Astrocyte of the cerebellum (primary cell): ENCODE results near the gene ZNF236.

Experiments used
- DNase-seq: peaks from one replicate; pipeline ENCODE4 v3.0.0-alpha.2; 2011; ENCODE audit warnings: low read depth
- H3K4me3 ChIP-seq: 2 replicates; pipeline ENCODE4 v1.5.1; 2011; ENCODE audit warnings: mild to moderate bottlenecking, low read depth, low read length, moderate library complexity
- in situ Hi-C: cut with HindIII; loops from 2 replicates; pipeline ENCODE4 v1.10.0; 2017; ENCODE audit warnings: low sequenced_read_pairs
- TF ChIP-seq, protein P1 (sequence below): IDR thresholded peaks from 2 replicates; pipeline ENCODE4 v1.5.1; 2012; ENCODE audit warnings: low read length, low read depth, moderate library complexity, mild to moderate bottlenecking; ENCODE audit errors: missing control alignments

The ZNF236 gene

DNA sequence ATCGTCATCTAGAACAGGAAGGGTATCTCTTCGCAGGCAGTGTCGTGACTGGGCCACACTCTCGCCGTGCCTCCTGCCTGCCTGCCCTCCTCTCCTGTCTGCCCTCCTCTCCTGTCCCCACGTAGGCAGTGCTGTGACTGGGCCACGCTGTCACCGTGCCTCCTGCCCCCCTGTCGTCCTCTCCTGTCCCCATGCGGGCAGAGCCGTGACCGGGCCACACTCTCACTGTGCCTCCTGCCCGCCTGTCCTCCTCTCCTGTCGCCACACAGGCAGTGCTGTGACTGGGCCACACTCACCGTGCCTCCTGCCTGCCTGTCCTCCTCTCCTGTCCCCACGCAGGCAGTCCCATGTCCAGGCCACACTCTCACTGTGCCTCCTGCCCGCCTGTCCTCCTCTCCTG, 51.4 kb downstream of the ZNF236 start:
- H3K4me3 ChIP-seq: no peak overlapping the region
- in situ Hi-C loops: loop anchor here (5.0 kb wide), 1 partner anchor 39 kb away; no protein-coding TSS in a partner anchor
- DNase-seq: no peak
- TF ChIP-seq, protein P1, sequence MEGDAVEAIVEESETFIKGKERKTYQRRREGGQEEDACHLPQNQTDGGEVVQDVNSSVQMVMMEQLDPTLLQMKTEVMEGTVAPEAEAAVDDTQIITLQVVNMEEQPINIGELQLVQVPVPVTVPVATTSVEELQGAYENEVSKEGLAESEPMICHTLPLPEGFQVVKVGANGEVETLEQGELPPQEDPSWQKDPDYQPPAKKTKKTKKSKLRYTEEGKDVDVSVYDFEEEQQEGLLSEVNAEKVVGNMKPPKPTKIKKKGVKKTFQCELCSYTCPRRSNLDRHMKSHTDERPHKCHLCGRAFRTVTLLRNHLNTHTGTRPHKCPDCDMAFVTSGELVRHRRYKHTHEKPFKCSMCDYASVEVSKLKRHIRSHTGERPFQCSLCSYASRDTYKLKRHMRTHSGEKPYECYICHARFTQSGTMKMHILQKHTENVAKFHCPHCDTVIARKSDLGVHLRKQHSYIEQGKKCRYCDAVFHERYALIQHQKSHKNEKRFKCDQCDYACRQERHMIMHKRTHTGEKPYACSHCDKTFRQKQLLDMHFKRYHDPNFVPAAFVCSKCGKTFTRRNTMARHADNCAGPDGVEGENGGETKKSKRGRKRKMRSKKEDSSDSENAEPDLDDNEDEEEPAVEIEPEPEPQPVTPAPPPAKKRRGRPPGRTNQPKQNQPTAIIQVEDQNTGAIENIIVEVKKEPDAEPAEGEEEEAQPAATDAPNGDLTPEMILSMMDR: no peak

DNA sequence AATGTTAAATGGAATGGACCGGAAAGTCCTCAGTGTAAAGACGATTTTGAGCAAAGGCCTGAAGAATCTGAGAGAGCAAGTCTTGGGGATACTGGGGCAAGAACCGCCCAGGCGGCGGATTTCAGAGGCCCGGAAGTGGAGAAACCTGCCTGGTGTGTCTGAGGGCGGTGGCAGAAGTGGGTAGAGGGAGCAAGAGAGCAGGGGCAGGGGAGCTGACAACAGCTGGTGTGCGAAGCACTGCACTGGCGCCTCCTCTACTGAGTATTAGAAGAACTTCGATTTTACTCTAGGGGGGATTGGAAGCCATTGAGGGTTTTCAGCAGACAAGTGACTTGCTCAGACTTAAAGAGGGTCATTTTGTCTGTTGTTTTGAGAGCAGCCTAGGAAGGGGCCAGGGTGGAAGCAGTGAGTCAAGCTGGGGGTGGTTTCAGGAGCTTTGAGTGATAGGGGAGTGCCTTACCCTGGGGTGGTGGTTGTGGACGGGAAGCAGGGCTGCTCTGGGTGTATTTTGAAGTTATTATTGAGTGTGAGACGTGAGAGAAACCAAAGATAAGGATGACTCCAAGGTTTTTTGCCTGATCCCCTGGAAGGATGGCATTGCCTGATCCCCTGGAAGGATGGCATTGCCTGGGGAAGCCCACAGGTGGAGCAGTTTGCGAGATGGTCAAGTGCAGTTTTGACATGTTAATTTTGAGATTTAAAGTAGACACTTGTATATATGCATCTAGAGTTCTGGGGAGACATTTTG, 52.5 kb downstream of the ZNF236 start:
- no peak overlapping the region for H3K4me3 ChIP-seq
- TF ChIP-seq, protein P1: no peak
- in situ Hi-C loops: loop anchor here (5.0 kb wide), 1 partner anchor 37 kb away; no protein-coding TSS in a partner anchor
- no peak for DNase-seq

DNA sequence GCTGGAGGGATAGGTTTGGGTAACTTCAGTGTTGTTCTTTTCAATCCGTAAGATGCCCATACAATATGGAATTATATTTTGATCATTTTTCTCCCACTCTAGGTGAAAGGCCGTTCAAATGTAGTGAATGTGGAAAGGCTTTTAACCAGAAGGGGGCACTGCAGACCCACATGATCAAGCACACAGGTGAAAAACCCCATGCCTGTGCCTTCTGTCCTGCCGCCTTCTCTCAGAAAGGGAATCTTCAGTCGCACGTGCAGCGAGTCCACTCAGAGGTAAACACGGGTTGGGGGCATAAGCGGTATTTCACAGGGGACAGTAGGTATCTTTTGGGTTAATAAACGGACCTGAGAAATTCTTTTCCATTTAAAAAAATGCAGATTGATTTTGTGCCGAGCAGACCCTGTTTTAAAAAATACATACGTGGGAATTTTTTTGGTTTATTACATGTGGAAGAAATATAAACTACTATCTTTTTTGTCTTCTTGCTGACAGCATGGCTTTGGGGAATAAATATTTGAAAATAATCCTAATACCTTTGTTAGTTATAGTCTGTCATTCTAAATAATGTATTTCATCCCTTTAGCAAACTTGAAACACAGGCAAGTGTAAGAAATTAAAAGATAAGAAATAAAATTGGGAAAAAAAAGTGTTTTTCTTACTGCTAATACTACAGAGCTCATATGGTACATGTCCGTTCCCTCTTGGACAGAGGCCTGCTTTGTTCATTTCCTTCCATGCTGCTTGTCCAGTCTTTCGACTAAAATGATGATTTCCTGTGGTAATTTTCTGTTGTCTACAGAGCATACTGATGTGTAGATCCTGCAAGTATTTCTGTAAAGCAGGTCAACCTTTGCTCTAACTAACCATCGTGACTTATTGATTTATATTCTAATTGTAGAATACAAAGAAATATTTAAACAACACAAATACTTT, 53.3 kb downstream of the ZNF236 start:
- peak; percentile 23 for DNase-seq
- TF ChIP-seq, protein P1: peak; percentile 60
- in situ Hi-C loops: no loop called here
- H3K4me3 ChIP-seq: no peak overlapping the region

DNA sequence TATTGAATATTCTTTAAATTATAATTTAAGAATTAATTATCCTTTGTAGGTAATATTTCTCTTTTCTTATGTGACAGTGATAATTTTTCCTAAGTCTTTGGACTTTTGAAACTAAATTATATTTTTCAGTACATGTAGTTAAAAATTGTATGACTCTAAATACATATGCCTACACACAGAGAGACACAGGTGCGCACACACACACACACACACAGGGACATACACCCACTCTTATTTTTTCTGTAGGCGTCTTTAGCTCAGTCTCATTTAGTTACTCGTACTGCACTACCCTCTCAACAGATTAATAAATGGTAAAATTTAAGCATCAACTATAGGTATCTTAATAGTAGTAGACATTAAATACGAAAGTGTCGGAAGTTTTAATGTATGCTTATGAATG, 56.1 kb downstream of the ZNF236 start:
- in situ Hi-C loops: no loop called here

DNA sequence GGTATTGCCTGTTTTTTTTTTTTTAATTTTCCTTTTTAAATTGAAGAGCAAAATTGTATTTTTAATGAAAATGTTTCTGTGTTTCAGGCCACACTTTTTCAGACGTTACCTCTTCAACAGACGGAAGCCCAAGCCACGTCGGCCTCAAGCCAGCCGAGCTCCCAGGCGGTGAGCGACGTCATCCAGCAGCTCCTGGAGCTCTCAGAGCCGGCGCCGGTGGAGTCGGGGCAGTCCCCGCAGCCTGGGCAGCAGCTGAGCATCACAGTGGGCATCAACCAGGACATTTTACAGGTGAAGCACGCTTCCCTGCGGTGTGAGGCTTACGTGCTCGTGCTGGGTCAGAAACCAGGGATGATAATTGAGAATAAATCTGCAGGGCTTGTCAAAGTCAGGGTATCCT, 57.7 kb downstream of the ZNF236 start:
- in situ Hi-C loops: no loop called here
- TF ChIP-seq, protein P1: no peak
- no peak overlapping the region for H3K4me3 ChIP-seq
- no peak for DNase-seq

More for the DNA sequence above, 56.1 kb downstream of the ZNF236 start:
- no peak for DNase-seq
- H3K4me3 ChIP-seq: no peak overlapping the region
- TF ChIP-seq, protein P1: no peak

DNA sequence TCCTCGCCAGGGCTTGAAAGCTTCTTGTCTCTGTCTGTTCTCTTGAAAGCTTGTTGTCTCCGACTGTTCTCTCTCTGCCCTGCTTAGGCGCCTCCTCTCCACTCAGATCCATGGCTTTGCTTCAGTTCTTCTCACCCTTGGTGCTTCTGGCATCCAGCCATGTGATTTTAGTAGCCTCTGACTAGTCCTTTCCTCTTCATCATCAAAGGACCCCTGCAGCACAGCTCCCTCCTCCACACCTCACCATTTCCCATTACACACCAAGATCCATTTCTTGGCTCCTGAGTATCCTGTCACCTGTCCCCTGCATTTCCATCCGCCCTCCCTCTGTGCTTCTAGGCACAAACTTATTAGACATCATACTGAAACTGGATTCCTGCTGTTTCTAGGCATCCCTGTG, 59.4 kb downstream of the ZNF236 start:
- in situ Hi-C loops: no loop called here
- H3K4me3 ChIP-seq: no peak overlapping the region
- peak; percentile 13 for DNase-seq
- TF ChIP-seq, protein P1: no peak
